Pancreas (tissue), 10 donors: Measurements from ENCODE around the gene PEX26. TPM values are rescaled to one million over a fixed set of nuclear protein-coding genes. Genes with fewer than 3 reads are reported as not detected.
"Not testable (repeated sequence)": the region's sequence is repeated elsewhere in the genome, so short reads cannot be mapped to it uniquely, and the experiment has no call there.

Experiments used
- ATAC-seq, 4 donors: fragments of 200-7000 bp; cut with Tn5 transposase; one replicate each; pipeline versions ENCODE4 v1.8.0 to v1.9.1; 2020; ENCODE audit warnings: mild to moderate bottlenecking in 4 of 4, moderate library complexity in 4 of 4
- DNase-seq, 6 donors: peaks; one replicate each; pipeline ENCODE4 v3.0.0-alpha.2; 2020
- FAIRE-seq: peaks from 2 replicates; lab custom pipeline; 2012; peaks lifted over from hg19 to GRCh38; lab: Jason Lieb, UNC
- H3K27ac ChIP-seq, 4 donors: fragments of 200-600 bp; sonication (generic); 1 replicate in 3 of 4; 2 replicates in 1 of 4; pipeline versions ENCODE4 v1.5.0 to v1.8.0; 2020
- H3K27me3 ChIP-seq, 4 donors: fragments of 200-600 bp; one replicate each; pipeline ENCODE4 v1.8.0; 2021
- H3K36me3 ChIP-seq, 3 donors: fragments of 200-600 bp; sonication (generic) in 1 of 3; one replicate each; pipeline versions ENCODE4 v1.5.0 to v1.8.0; 2020 to 2021
- H3K4me1 ChIP-seq, 3 donors: fragments of 200-600 bp; one replicate each; pipeline ENCODE4 v1.8.0; 2021
- H3K4me3 ChIP-seq, 4 donors: fragments of 200-600 bp; sonication (generic) in 2 of 4; one replicate each; pipeline versions ENCODE4 v1.5.0 to v1.8.0; 2020 to 2021
- H3K9me3 ChIP-seq, 4 donors: fragments of 200-600 bp; one replicate each; pipeline ENCODE4 v1.8.0; 2021
- WGBS, 2 donors: extraction: QIAGEN DNeasy Blood & Tissue Kit; methylation state at CpG; one replicate each; pipeline ENCODE4 v1.1.7; 2013; 5-methylcytosine and 5-hydroxymethylcytosine counted together
- intact Hi-C, 3 donors: fragments of 100-400 bp; cut with DNase I; formaldehyde crosslinking; loops; one replicate each; pipeline versions ENCODE4 v1.11.1 to v1.14.2; 2022
- polyA plus RNA-seq, 2 donors: library from polyadenylated mRNA; stranded (reverse); fragments of 200-250 nt; gene quantifications; one replicate each; pipeline ENCODE4 v1.2.3, GENCODE V29; 2013
- total RNA-seq, 6 donors: library from RNA; stranded (reverse); fragmentation: NEBNext Ultra II Directional in 4 of 6; extraction: Animal tissue kit (Norgen Biotek cat#: 25700) in 4 of 6; gene quantifications; one replicate each; pipeline versions ENCODE4 v1.2.1 to v1.2.4, GENCODE V29; 2021 to 2023
- TF ChIP-seq, protein P1 (sequence below), 4 donors: fragments of 200-600 bp; sonication (generic) in 3 of 4; IDR thresholded peaks; one replicate each; pipeline versions ENCODE4 v1.5.0 to v1.8.0; 2021; ENCODE audit warnings: antibody characterized with exemption in 4 of 4
- donor health status: healthy with polysubstance abuse.
- donor health status: DM: no; HTN: no; CAD: no; lungs with moderate emphysema.
- donor health status: DM: no; HTN: no; CAD: no.
- donor health status: control.
- donor health status: control.
- donor health status: Bipolar disorder and iron deficiency.
- donor health status: DM: yes; HTN: yes; CAD: no.
- donor health status: DM: no; HTN: no; CAD: no.
- donor health status: DM: no; HTN: no; CAD: no.
- donor health status: DM: yes; HTN: yes; CAD: no.

PEX26 gene
- total and polyA plus RNA-seq, 8 donors, result 9.3 to 26.5 (median 14.3) TPM

DNA sequence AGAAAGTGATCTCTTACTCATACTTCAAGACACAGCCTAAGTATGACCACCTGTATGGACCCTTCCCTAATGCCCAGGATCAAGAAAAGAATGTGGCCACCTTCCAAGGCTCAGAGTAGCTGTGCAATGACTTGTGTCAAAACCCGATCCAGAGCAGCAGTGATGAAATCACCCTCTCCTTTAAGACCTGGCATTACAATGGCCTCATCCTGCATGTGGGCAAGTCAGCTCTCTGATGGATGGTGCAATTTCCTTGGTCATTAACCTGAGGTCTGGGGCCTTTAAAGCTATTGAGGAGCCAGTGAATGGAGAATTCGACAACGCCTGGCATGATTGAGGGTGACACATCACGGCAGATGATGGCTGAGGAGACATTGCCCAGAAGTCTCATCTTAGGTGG lies 23.7 kb downstream of the PEX26 start:
- Histone ChIP-seq H3K9me3 (no peaks in the 10 kb centered on the region), H3K36me3 (no peaks in the 10 kb centered on the region), H3K4me1 (no peaks in the 10 kb centered on the region), H3K27ac (no peak overlapping the region), H3K4me3 (no peak overlapping the region), H3K27me3 (no peaks in the 10 kb centered on the region)
- DNase-seq (no peak), ATAC-seq (no peak), FAIRE-seq (no peak)
- WGBS, 2 donors, result 88 to 98% methylated on average over 4 of the region's 4 CpGs
- TF ChIP-seq, protein P1, sequence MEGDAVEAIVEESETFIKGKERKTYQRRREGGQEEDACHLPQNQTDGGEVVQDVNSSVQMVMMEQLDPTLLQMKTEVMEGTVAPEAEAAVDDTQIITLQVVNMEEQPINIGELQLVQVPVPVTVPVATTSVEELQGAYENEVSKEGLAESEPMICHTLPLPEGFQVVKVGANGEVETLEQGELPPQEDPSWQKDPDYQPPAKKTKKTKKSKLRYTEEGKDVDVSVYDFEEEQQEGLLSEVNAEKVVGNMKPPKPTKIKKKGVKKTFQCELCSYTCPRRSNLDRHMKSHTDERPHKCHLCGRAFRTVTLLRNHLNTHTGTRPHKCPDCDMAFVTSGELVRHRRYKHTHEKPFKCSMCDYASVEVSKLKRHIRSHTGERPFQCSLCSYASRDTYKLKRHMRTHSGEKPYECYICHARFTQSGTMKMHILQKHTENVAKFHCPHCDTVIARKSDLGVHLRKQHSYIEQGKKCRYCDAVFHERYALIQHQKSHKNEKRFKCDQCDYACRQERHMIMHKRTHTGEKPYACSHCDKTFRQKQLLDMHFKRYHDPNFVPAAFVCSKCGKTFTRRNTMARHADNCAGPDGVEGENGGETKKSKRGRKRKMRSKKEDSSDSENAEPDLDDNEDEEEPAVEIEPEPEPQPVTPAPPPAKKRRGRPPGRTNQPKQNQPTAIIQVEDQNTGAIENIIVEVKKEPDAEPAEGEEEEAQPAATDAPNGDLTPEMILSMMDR (IDR thresholded peaks at IDR 0.05), result no peak
- intact Hi-C loops, result no loop called here

DNA sequence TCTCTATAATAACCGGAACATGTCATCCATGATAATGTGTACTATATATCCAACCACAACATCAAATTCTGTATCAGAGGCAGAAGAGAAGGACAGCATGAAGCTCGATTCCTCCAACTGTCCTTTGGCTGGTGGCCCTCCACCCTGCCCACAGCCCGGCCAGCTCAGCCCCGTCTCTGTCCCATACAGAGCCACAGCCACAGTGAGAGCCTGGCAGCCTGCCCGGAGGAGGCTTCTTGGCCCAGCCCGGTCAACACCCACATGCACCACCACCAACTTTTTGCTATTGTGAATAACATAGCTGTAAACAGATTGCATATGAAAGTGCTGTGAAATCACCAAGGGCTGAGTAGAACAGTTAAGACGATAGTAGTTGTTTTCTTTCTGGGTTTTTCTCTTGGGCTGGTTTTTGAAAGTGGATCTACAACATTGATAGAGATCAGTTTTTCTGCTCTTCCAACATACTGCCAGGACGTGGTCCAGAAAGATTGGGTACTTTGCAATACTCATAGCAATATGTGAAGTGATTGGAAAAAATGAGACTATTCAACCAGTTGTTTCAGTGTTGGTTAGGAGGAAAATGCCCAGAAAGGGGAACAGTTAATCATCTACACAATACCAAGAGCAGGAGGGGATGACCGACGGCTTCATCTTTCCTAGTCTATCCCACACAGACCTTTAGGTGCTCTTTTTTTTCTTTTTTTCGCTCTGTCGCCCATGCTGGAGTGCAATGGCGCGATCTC lies 25.9 kb downstream of the PEX26 start:
- no peaks in the 10 kb centered on the region for H3K4me1 ChIP-seq
- H3K9me3 ChIP-seq, result no peaks in the 10 kb centered on the region
- DNase-seq, result no peak
- no peak overlapping the region for H3K4me3 ChIP-seq
- H3K36me3 ChIP-seq, result no peaks in the 10 kb centered on the region
- no peak for ATAC-seq
- 89 to 93% methylated on average over 14 of the region's 14 CpGs for WGBS, 2 donors
- intact Hi-C loops, result no loop called here
- no peak overlapping the region for H3K27ac ChIP-seq
- TF ChIP-seq, protein P1 (IDR thresholded peaks at IDR 0.05), result no peak
- no peaks in the 10 kb centered on the region for H3K27me3 ChIP-seq
- no peak for FAIRE-seq

DNA sequence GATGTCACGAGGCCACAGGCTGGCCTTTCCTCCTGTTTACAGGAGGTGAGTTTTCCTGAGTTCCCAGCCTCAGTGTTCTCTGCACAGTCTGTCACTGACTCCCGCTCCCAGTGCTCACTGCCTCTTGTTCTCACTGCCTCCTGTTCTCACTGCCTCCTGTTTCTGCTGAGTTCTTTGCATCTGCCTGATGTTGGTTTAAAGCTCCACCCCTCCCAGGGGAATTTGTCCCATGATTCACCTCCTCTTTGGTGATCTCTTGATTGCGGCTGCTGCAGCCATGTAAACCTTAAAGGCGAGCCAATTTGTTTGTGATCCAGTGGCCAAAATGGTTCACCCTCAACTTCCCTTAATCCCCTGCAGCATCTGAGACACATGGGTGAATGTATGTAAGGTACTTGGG lies 26.8 kb downstream of the PEX26 start:
- ATAC-seq (no peak), FAIRE-seq (no peak), DNase-seq (no peak)
- Histone ChIP-seq H3K27ac (no peak overlapping the region), H3K4me1 (no peaks in the 10 kb centered on the region), H3K9me3 (no peaks in the 10 kb centered on the region), H3K4me3 (no peak overlapping the region), H3K27me3 (no peaks in the 10 kb centered on the region), H3K36me3 (no peaks in the 10 kb centered on the region)
- TF ChIP-seq, protein P1 (IDR thresholded peaks at IDR 0.05), result no peak
- 92 to 95% methylated on average over 4 of the region's 4 CpGs for WGBS, 2 donors
- intact Hi-C loops, result no loop called here

DNA sequence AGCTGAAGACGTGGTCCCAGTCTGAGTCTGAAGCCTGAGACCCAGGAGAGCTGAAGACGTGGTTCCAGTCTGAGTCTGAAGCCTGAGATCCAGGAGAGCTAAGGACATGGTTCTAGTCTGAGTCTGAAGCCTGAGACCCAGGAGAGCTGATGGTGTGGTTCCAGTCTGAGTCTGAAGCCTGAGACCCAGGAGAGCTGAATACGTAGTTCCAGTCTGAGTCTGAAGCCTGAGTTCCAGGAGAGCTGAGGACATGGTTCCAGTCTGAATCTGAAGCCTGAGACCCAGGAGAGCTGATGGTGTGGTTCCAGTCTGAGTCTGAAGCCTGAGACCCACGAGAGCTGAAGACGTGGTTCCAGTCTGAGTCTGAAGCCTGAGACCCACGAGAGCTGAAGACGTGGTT lies 28.2 kb downstream of the PEX26 start:
- H3K4me1 ChIP-seq, H3K4me3 ChIP-seq, intact Hi-C loops, H3K9me3 ChIP-seq, H3K27me3 ChIP-seq, DNase-seq, FAIRE-seq, H3K36me3 ChIP-seq, ATAC-seq, H3K27ac ChIP-seq: not testable (repeated sequence)
- 86 to 97% methylated on average over 6 of the region's 7 CpGs for WGBS, 2 donors

DNA sequence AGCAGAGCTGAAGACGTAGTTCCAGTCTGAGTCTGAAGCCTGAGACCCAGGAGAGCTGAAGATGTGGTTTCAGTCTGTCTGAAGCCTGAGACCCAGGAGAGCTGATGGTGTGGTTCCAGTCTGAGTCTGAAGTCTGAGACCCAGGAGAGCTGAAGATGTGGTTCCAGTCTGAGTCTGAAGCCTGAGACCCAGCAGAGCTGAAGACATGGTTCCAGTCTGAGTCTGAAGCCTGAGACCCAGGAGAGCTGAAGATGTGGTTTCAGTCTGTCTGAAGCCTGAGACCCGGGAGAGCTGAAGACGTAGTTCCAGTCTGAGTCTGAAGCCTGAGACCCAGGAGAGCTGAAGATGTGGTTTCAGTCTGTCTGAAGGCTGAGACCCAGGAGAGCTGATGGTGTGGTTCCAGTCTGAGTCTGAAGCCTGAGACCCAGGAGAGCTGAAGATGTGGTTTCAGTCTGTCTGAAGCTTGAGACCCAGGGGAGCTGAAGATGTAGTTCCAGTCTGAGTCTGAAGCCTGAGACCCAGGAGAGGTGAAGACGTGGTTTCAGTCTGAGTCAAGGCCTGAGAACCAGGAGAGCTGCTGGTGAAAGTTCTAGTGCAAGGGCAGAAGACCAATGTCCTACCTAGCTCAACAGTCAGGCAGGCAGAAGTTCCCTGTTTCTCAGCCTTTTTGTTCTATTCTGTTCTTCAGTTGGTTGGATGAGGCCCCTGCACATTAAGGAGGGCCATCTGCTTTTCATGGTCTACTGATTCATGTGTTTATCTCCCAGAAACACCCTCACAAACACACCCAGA lies 29.0 kb downstream of the PEX26 start:
- DNase-seq, H3K27me3 ChIP-seq, FAIRE-seq, H3K9me3 ChIP-seq, H3K4me3 ChIP-seq, ATAC-seq, H3K27ac ChIP-seq, intact Hi-C loops, H3K36me3 ChIP-seq, H3K4me1 ChIP-seq: not testable (repeated sequence)
- 90 to 92% methylated on average over 4 of the region's 4 CpGs for WGBS, 2 donors

DNA sequence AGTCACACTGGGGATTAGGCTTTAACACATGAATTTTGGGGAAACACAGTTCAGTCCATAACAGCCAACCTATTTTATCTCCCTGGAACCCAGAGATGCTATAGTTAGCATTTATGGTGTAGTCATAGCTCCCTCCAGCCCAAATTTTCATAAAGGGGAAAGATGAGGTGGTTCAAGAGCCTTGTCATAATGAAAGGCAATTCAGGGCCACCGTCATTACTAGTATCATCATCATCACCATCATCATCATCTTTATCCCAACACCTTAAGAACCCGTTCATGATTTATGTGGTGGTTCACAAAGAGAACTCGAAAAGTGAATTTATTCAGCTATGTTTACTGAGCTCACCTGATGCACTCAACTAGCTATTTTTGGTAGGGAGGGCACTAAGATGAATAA lies 30.4 kb downstream of the PEX26 start:
- Histone ChIP-seq H3K27ac (no peak overlapping the region), H3K4me3 (no peak overlapping the region), H3K9me3 (no peaks in the 10 kb centered on the region), H3K4me1 (no peaks in the 10 kb centered on the region), H3K27me3 (no peaks in the 10 kb centered on the region), H3K36me3 (no peaks in the 10 kb centered on the region)
- intact Hi-C loops, result no loop called here
- ATAC-seq, result no peak
- FAIRE-seq, result no peak
- TF ChIP-seq, protein P1 (IDR thresholded peaks at IDR 0.05), result no peak
- no peak for DNase-seq
- WGBS, 2 donors, result 83 to 87% methylated on average over 3 of the region's 3 CpGs
